ENCODE data around the gene LGALS9. TPM values are rescaled to one million over a fixed set of nuclear protein-coding genes. Genes with fewer than 3 reads are reported as not detected.
A peak's percentile ranks its signal among the peaks of the same experiment; 100 is the strongest.

Gene LGALS9
- total and polyA plus RNA-seq, 9 of the 15 experiments (the other 6 are each of a cell fraction or from before 2014, with no cell fraction given) = 0.45 to 6.9 (median 2.8) TPM

DNA sequence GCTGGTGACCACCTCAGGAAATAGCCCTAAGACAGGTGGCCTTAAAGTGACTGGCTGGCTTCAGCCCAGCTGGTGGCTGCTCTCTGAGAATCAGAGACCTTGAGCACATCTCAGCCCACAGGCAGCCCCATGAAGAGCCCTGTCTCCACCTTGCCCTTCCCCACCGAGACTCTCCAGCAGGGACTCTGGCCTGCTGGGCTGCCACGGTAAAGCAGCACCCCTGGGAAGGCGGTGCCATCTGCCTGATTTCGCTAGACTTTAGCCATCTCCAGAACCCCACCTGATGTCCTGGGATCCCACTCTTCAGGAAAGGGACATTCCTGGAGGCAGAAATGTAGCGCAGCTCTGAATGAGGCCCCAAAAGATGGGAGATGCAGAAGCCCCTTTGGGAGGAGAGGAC lies 45.2 kb upstream of the LGALS9 start:
- H3K4me2 ChIP-seq (ENCODE audit: insufficient read depth, low read length) = no peak overlapping the region
- no peaks in the 10 kb centered on the region for H3K9me3 ChIP-seq (replicated peaks; ENCODE audit: control insufficient read depth, insufficient read depth, low read depth, low read length)
- H3K27ac ChIP-seq (ENCODE audit: extremely low read depth, low read depth, low read length) = peak overlapping the region; percentile 16; the same call in 1 of the 3 replicates
- FAIRE-seq = no peak
- ATAC-seq = no peak
- H3K4me1 ChIP-seq (replicated peaks in 1 of 2; ENCODE audit: control insufficient read depth in 2 of 2, insufficient read depth in 2 of 2, low read length in 2 of 2) = peaks cover 16 to 36% of the 10 kb centered on the region in 2 experiments; a peak in 4 of 5 replicates
- in situ Hi-C loops (cut with MboI) (no loop called here), intact Hi-C loops (cut with micrococcal nuclease) (no loop called here)
- H3K79me2 ChIP-seq (ENCODE audit: control insufficient read depth, insufficient read depth, low read length) = peaks cover 8% of the 10 kb centered on the region; the same call in 1 of the 3 replicates
- no peaks in the 10 kb centered on the region for H4K20me1 ChIP-seq (replicated peaks; ENCODE audit: control insufficient read depth, insufficient read depth, low read length)
- no peaks in the 10 kb centered on the region for H3K9me1 ChIP-seq (ENCODE audit: control insufficient read depth, insufficient read depth, low read length)
- no peaks in the 10 kb centered on the region for H3K27me3 ChIP-seq (ENCODE audit: control insufficient read depth in 2 of 2, insufficient read depth in 2 of 2, low read length in 2 of 2)
- CTCF ChIA-PET (ENCODE audit: low intra/inter-chr PET ratio) = no interaction called here
- WGBS (ENCODE audit: insufficient coverage, low coverage, missing lambda C conversion rate) = 98% methylated on average over 5 of the region's 5 CpGs
- H2AFZ ChIP-seq (ENCODE audit: low read depth, low read length) = no peak overlapping the region
- peak overlapping the region; percentile 7 to 85; a peak in 2 of 4 replicates for H3K9ac ChIP-seq (ENCODE audit: insufficient read depth in 1 of 2, low read depth in 2 of 2, low read length in 2 of 2)
- H3K36me3 ChIP-seq (ENCODE audit: control insufficient read depth, insufficient read depth, low read length) = peaks cover 78% of the 10 kb centered on the region
- POLR2A ChIA-PET = interaction anchor here (0.7 to 4.3 kb wide), 6 partner anchors 8 to 294 kb away, joined by 3 to 31 read pairs (median 3); no protein-coding TSS in a partner anchor
- no peak for DNase-seq (ENCODE audit: extremely low read depth in 1 of 4, low spot score in 3 of 4)
- 0 out of 2 replicates have a peak, but pooled peaks have one; percentile 12 for TF ChIP-seq POLR2G (IDR thresholded peaks at IDR 0.05; ENCODE audit: low read depth, low read length)
- TF ChIP-seq ZNF584 (CRISPR knock-in tag; IDR thresholded peaks at IDR 0.05; ENCODE audit: low read depth) = no peak
- BruUV-seq (replicated peaks) = no TSS peak
- no peak overlapping the region for H3K4me3 ChIP-seq

DNA sequence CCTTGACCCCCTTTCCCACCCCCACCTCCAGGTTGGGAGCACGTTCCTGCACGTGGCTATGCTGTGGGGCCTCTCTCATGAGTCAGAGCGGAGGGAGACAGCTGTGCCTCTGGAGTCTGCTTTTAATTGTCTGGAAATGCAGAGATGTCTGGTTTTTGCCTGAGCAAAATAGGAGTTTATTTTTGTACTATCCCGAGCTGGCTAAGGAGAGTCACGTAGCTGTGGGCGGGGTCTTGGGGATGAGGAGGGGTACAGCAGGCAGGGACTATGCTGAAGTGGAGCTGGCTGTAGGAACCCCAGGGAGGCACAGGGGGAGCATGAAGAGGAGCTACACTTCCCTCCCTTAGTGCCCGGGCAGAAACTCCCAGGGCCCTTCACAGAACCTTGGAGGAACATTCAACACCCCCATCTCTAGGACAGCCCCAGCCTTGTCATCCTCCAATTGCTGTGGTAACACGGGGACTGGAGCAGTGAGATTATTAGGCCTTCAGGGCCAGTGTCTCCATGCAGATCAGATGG lies 44.7 kb upstream of the LGALS9 start:
- in situ Hi-C loops (cut with MboI) = no loop called here
- no TSS peak for BruUV-seq (replicated peaks)
- Histone ChIP-seq H3K27me3 (ENCODE audit: control insufficient read depth in 2 of 2, insufficient read depth in 2 of 2, low read length in 2 of 2) (no peaks in the 10 kb centered on the region), H2AFZ (ENCODE audit: low read depth, low read length) (no peak overlapping the region), H3K4me2 (ENCODE audit: insufficient read depth, low read length) (no peak overlapping the region), H3K27ac (ENCODE audit: extremely low read depth, low read depth, low read length) (no peak overlapping the region), H3K9me3 (replicated peaks; ENCODE audit: control insufficient read depth, insufficient read depth, low read depth, low read length) (no peaks in the 10 kb centered on the region), H3K9ac (ENCODE audit: insufficient read depth in 1 of 2, low read depth in 2 of 2, low read length in 2 of 2) (peak overlapping the region in 1 of 2 experiments; percentile 68; a peak in 1 of 4 replicates), H3K79me2 (ENCODE audit: control insufficient read depth, insufficient read depth, low read length) (peaks cover 8% of the 10 kb centered on the region; the same call in 1 of the 3 replicates), H4K20me1 (replicated peaks; ENCODE audit: control insufficient read depth, insufficient read depth, low read length) (no peaks in the 10 kb centered on the region), H3K9me1 (ENCODE audit: control insufficient read depth, insufficient read depth, low read length) (no peaks in the 10 kb centered on the region), H3K4me1 (replicated peaks in 1 of 2; ENCODE audit: control insufficient read depth in 2 of 2, insufficient read depth in 2 of 2, low read length in 2 of 2) (peaks cover 16 to 36% of the 10 kb centered on the region in 2 experiments; a peak in 4 of 5 replicates), H3K4me3 (no peak overlapping the region), H3K36me3 (ENCODE audit: control insufficient read depth, insufficient read depth, low read length) (peaks cover 81% of the 10 kb centered on the region)
- no peak for FAIRE-seq
- no peak for TF ChIP-seq ZNF668 (CRISPR knock-in tag; IDR thresholded peaks at IDR 0.05)
- POLR2A ChIA-PET = interaction anchor here (0.5 to 4.3 kb wide), 7 partner anchors 9 to 347 kb away, joined by 3 to 31 read pairs (median 3); no protein-coding TSS in a partner anchor
- no peak for ATAC-seq
- no peak for DNase-seq (ENCODE audit: extremely low read depth in 1 of 4, low spot score in 3 of 4)
- intact Hi-C loops (cut with micrococcal nuclease) = no loop called here
- CTCF ChIA-PET (ENCODE audit: low intra/inter-chr PET ratio) = no interaction called here
- WGBS (ENCODE audit: insufficient coverage, low coverage, missing lambda C conversion rate) = 76% methylated on average over 8 of the region's 8 CpGs
